Astrocyte (in vitro differentiated cells and primary cell): ENCODE data around the gene GPRC5D. TPM values are rescaled to one million over a fixed set of nuclear protein-coding genes. Genes with fewer than 3 reads are reported as not detected.

ENCODE experiments used
- DNase-seq: peaks from one replicate; pipeline ENCODE4 v3.0.0-alpha.2; 2010; ENCODE audit warnings: low read depth
- FAIRE-seq: peaks from 2 replicates; lab custom pipeline; 2011; peaks lifted over from hg19 to GRCh38; lab: Jason Lieb, UNC
- H2AFZ ChIP-seq: 2 replicates; pipeline ENCODE4 v1.6.0; 2012; ENCODE audit warnings: low read depth, low read length, inconsistent platforms
- H3K27ac ChIP-seq: 2 replicates; pipeline ENCODE4 v1.5.1; 2011; ENCODE audit warnings: low read depth, low read length, inconsistent platforms
- H3K27me3 ChIP-seq: 2 replicates; pipeline ENCODE4 v1.6.0; 2011; ENCODE audit warnings: low read length, inconsistent platforms; ENCODE audit not compliant: insufficient read depth
- H3K36me3 ChIP-seq: 2 replicates; pipeline ENCODE4 v1.5.1; 2011; ENCODE audit warnings: low read length, inconsistent platforms; ENCODE audit not compliant: insufficient read depth
- H3K4me1 ChIP-seq: 2 replicates; pipeline ENCODE4 v1.5.1; 2011; ENCODE audit warnings: low read length, inconsistent platforms; ENCODE audit not compliant: insufficient read depth
- H3K4me2 ChIP-seq: 2 replicates; pipeline ENCODE4 v1.6.0; 2012; ENCODE audit warnings: low read length, inconsistent platforms
- H3K4me3 ChIP-seq: 2 replicates; pipeline ENCODE4 v1.5.1; 2011; ENCODE audit warnings: low read depth, mild to moderate bottlenecking, low read length, inconsistent platforms; ENCODE audit not compliant: insufficient read depth
- H3K79me2 ChIP-seq: 2 replicates; pipeline ENCODE4 v1.6.0; 2012; ENCODE audit warnings: mild to moderate bottlenecking, low read length, inconsistent platforms; ENCODE audit not compliant: insufficient read depth
- H3K9ac ChIP-seq: 2 replicates; pipeline ENCODE4 v1.6.0; 2012; ENCODE audit warnings: mild to moderate bottlenecking, low read length, inconsistent platforms
- H3K9me3 ChIP-seq: 2 replicates; pipeline ENCODE4 v1.5.1; 2012; ENCODE audit warnings: low read depth, mild to moderate bottlenecking, low read length, inconsistent platforms; ENCODE audit not compliant: insufficient read depth
- H4K20me1 ChIP-seq: 2 replicates; pipeline ENCODE4 v1.6.0; 2012; ENCODE audit warnings: low read length, inconsistent platforms; ENCODE audit not compliant: insufficient read depth
- H3K27ac Mint-ChIP-seq: one replicate; pipeline ENCODE4 v1.8.0; 2021; ENCODE audit warnings: mild to moderate bottlenecking, mixed read lengths; ENCODE audit not compliant: unreplicated experiment
- H3K27me3 Mint-ChIP-seq: one replicate; pipeline ENCODE4 v1.8.0; 2021; ENCODE audit warnings: low read depth, mixed read lengths; ENCODE audit not compliant: unreplicated experiment
- H3K36me3 Mint-ChIP-seq: one replicate; pipeline ENCODE4 v1.8.0; 2021; ENCODE audit warnings: low read depth, mixed read lengths; ENCODE audit not compliant: unreplicated experiment
- H3K4me1 Mint-ChIP-seq: one replicate; pipeline ENCODE4 v1.8.0; 2021; ENCODE audit warnings: low read depth, mixed read lengths; ENCODE audit not compliant: unreplicated experiment
- H3K4me3 Mint-ChIP-seq: one replicate; pipeline ENCODE4 v1.8.0; 2021; ENCODE audit warnings: mild to moderate bottlenecking, moderate library complexity, mixed read lengths; ENCODE audit not compliant: unreplicated experiment
- H3K9me3 Mint-ChIP-seq: one replicate; pipeline ENCODE4 v1.8.0; 2021; ENCODE audit warnings: mild to moderate bottlenecking, mixed read lengths; ENCODE audit not compliant: unreplicated experiment
- CTCF ChIP-seq: IDR thresholded peaks from 2 replicates; pipeline ENCODE4 v1.5.1; 2011; ENCODE audit warnings: low read depth, mild to moderate bottlenecking, inconsistent platforms, low read length, moderate library complexity; ENCODE audit not compliant: insufficient read depth
- EZH2 ChIP-seq: IDR thresholded peaks from 2 replicates; pipeline ENCODE4 v1.6.1; 2012; ENCODE audit warnings: mild to moderate bottlenecking, low read length, inconsistent platforms; ENCODE audit not compliant: insufficient read depth
- total RNA-seq: library from RNA; stranded (reverse); gene quantifications from 2 replicates; pipeline ENCODE4 v1.2.1, GENCODE V29; 2021

The GPRC5D gene
- total RNA-seq, 1 donor from 2014 or later, result not detected

- Histone ChIP-seq H3K4me3 (no peak overlapping the region), H3K9ac (no peak overlapping the region), H3K4me2 (no peak overlapping the region), H3K27me3 (no peaks in the 10 kb centered on the region), H4K20me1 (peaks cover 5% of the 10 kb centered on the region), H3K36me3 (no peaks in the 10 kb centered on the region), H3K79me2 (peaks cover 21% of the 10 kb centered on the region), H3K9me3 (no peaks in the 10 kb centered on the region), H3K27ac (no peak overlapping the region), H3K4me1 (peaks cover 16% of the 10 kb centered on the region), H2AFZ (no peak overlapping the region)
- FAIRE-seq (no peak), DNase-seq (no peak)
- no peak overlapping the region for H3K27ac Mint-ChIP-seq
- H3K27me3 Mint-ChIP-seq, result no peaks in the 10 kb centered on the region
- TF ChIP-seq CTCF, result no peak
- TF ChIP-seq EZH2, result no peak
- H3K4me3 Mint-ChIP-seq, result no peak overlapping the region
- H3K9me3 Mint-ChIP-seq, result no peaks in the 10 kb centered on the region
- no peaks in the 10 kb centered on the region for H3K36me3 Mint-ChIP-seq
- H3K4me1 Mint-ChIP-seq, result peaks cover 20% of the 10 kb centered on the region
Observed at GRCh38 chr12:12996209-12996608, 44.2 kb upstream of the GPRC5D start.

- TF ChIP-seq EZH2 (no peak), CTCF (no peak)
- Histone ChIP-seq H3K4me2 (no peak overlapping the region), H3K36me3 (no peaks in the 10 kb centered on the region), H3K4me1 (peaks cover 11% of the 10 kb centered on the region), H4K20me1 (peaks cover 5% of the 10 kb centered on the region), H3K27me3 (no peaks in the 10 kb centered on the region), H3K27ac (no peak overlapping the region), H3K9me3 (no peaks in the 10 kb centered on the region), H3K4me3 (no peak overlapping the region), H3K79me2 (peaks cover 21% of the 10 kb centered on the region), H2AFZ (no peak overlapping the region), H3K9ac (no peak overlapping the region)
- Mint-ChIP-seq H3K27me3 (no peaks in the 10 kb centered on the region), H3K27ac (no peak overlapping the region), H3K9me3 (no peaks in the 10 kb centered on the region), H3K36me3 (no peaks in the 10 kb centered on the region), H3K4me1 (peaks cover 23% of the 10 kb centered on the region), H3K4me3 (no peak overlapping the region)
- DNase-seq, result no peak
- FAIRE-seq, result no peak
Observed at GRCh38 chr12:12995088-12995487, 43.1 kb upstream of the GPRC5D start.

- H2AFZ ChIP-seq, result no peak overlapping the region
- H3K27ac Mint-ChIP-seq, result peak overlapping the region; percentile 94
- peaks cover 4% of the 10 kb centered on the region for H3K36me3 Mint-ChIP-seq
- no peaks in the 10 kb centered on the region for H3K9me3 Mint-ChIP-seq
- H3K4me2 ChIP-seq, result peak overlapping the region; percentile 77
- H3K4me1 Mint-ChIP-seq, result peaks cover 16% of the 10 kb centered on the region
- no peak overlapping the region for H3K27ac ChIP-seq
- DNase-seq (no peak), FAIRE-seq (no peak)
- H3K9ac ChIP-seq, result no peak overlapping the region
- no peaks in the 10 kb centered on the region for H3K27me3 ChIP-seq
- peaks cover 13% of the 10 kb centered on the region for H3K79me2 ChIP-seq
- no peak overlapping the region for H3K4me3 Mint-ChIP-seq
- H3K4me1 ChIP-seq, result no peaks in the 10 kb centered on the region
- no peaks in the 10 kb centered on the region for H3K27me3 Mint-ChIP-seq
- H3K9me3 ChIP-seq, result no peaks in the 10 kb centered on the region
- peaks cover 2% of the 10 kb centered on the region for H4K20me1 ChIP-seq
- no peak overlapping the region for H3K4me3 ChIP-seq
- no peak for TF ChIP-seq EZH2
- no peak for TF ChIP-seq CTCF
- H3K36me3 ChIP-seq, result no peaks in the 10 kb centered on the region
Observed at GRCh38 chr12:12993367-12993766, 41.4 kb upstream of the GPRC5D start.
